HG02763 (cell line): Measurements from ENCODE around the gene INO80E.

ENCODE experiments used
- ATAC-seq: cut with Tn5 transposase; IDR thresholded peaks from one replicate; pipeline ENCODE4 v1.9.1; 2021; ENCODE audit warnings: mild to moderate bottlenecking, moderate library complexity; ENCODE audit not compliant: unreplicated experiment

INO80E gene

GRCh38 chr16:29991571-29991904 is 4.5 kb upstream of the INO80E start:
- no peak for ATAC-seq

- no peak for ATAC-seq
These were observed 3.6 kb upstream of the INO80E start for GRCh38 chr16:29992344-29992967.

- no peak for ATAC-seq
These were observed 2.7 kb upstream of the INO80E start for GRCh38 chr16:29993191-29993902.

GRCh38 chr16:29993903-29994599 is 2.0 kb upstream of the INO80E start:
- ATAC-seq: no peak

GRCh38 chr16:29994600-29995323 is 1.3 kb upstream of the INO80E start:
- peak; percentile 20 for ATAC-seq

- peak; percentile 49 for ATAC-seq
These were observed 624 bp upstream of the INO80E start, which contains the start of gene HIRIP3 for GRCh38 chr16:29995324-29995910. Gene HIRIP3 (minus strand): TSS chr16:29995617. CDS start chr16:29995605, 12 bp downstream.

GRCh38 chr16:29996766-29997250 is 767 bp downstream of the INO80E start:
- no peak for ATAC-seq

- ATAC-seq: no peak
These were observed 3.6 kb downstream of the INO80E start for GRCh38 chr16:29999605-30000004.

GRCh38 chr16:30000735-30001631 is 4.9 kb downstream of the INO80E start:
- no peak for ATAC-seq

GRCh38 chr16:30002614-30003346 is 6.7 kb downstream of the INO80E start:
- no peak for ATAC-seq

GRCh38 chr16:30003670-30004423 is 7.8 kb downstream of the INO80E start:
- no peak for ATAC-seq

- no peak for ATAC-seq
These were observed 8.4 kb downstream of the INO80E start for GRCh38 chr16:30004424-30004776.

- no peak for ATAC-seq
These were observed 8.8 kb downstream of the INO80E start for GRCh38 chr16:30004811-30005242.

- no peak for ATAC-seq
These were observed 9.5 kb downstream of the INO80E start for GRCh38 chr16:30005341-30006094.

GRCh38 chr16:30006095-30006473 is 10.0 kb downstream of the INO80E start:
- ATAC-seq: no peak

- no peak for ATAC-seq
These were observed 10.8 kb downstream of the INO80E start for GRCh38 chr16:30006659-30007377.

GRCh38 chr16:30007378-30007895 is 11.4 kb downstream of the INO80E start:
- no peak for ATAC-seq
